OCI-LY1 (cell line): ENCODE data around the gene IL12A.

ENCODE experiments used
- CTCF ChIP-seq: fragments of 200-600 bp; sonication (generic), shearing (Covaris generic); IDR thresholded peaks from 2 replicates; pipeline ENCODE4 v1.5.1; 2017; ENCODE audit warnings: mild to moderate bottlenecking, antibody characterized with exemption, low read length, moderate library complexity, mixed read lengths
- EZH2 ChIP-seq: fragments of 200-600 bp; sonication (generic), shearing (Covaris generic); IDR thresholded peaks from 2 replicates; pipeline ENCODE4 v1.8.0; 2017; ENCODE audit warnings: borderline replicate concordance, mixed run types, mild to moderate bottlenecking, antibody characterized with exemption, low read length, moderate library complexity, mixed read lengths

- TF ChIP-seq CTCF = peak; percentile 29; the same call in 1 of the 2 replicates
- TF ChIP-seq EZH2 = no peak
Observed at GRCh38 chr3:159987291-159987711, 1.3 kb upstream of the IL12A start.
